Measurements from ENCODE around the gene SETD5.

The SETD5 gene

DNA sequence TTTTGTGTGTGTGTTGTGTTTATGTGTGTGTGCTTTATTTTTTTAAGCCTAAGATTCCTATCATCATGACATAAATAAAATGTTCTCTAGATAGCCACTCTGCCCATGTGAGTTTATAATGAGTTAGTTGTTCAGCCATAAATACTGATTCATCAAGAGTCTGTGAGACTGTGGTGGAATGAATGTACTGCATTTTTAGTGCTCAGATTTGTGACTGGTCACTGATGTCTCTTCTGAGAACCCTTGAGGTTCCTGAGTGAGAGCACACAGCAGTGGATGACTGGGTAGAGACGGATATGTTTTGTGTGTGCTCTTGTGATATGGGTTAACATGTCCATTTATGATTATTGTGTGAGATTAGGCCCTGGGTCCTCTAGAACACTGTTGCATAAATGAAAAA, 51.2 kb downstream of the SETD5 start:
- DNase-seq (ENCODE audit: extremely low read depth, low read depth) = no peak
- TF ChIP-seq, protein P1, sequence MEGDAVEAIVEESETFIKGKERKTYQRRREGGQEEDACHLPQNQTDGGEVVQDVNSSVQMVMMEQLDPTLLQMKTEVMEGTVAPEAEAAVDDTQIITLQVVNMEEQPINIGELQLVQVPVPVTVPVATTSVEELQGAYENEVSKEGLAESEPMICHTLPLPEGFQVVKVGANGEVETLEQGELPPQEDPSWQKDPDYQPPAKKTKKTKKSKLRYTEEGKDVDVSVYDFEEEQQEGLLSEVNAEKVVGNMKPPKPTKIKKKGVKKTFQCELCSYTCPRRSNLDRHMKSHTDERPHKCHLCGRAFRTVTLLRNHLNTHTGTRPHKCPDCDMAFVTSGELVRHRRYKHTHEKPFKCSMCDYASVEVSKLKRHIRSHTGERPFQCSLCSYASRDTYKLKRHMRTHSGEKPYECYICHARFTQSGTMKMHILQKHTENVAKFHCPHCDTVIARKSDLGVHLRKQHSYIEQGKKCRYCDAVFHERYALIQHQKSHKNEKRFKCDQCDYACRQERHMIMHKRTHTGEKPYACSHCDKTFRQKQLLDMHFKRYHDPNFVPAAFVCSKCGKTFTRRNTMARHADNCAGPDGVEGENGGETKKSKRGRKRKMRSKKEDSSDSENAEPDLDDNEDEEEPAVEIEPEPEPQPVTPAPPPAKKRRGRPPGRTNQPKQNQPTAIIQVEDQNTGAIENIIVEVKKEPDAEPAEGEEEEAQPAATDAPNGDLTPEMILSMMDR (IDR thresholded peaks at IDR 0.05; ENCODE audit: low read depth, low read length) = no peak

DNA sequence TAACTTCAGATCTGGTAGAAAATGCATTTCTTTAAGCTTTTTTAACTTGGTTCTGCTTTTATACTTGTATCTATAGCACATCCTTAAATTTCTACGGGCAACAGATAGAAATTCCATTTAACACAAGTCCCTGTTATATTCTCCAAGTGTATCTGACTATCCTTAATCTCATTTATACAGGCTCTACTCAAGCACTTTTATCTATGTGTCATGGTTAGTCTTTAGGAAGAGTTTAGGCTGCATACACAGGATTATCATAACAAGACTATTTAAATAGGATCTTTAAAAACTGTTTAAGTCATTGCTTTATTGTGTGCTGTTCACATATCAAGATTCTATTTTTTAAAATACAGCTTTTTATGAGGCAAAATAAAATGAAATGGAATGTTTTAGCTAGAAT, 52.7 kb downstream of the SETD5 start:
- no peak for DNase-seq (ENCODE audit: extremely low read depth, low read depth)

DNA sequence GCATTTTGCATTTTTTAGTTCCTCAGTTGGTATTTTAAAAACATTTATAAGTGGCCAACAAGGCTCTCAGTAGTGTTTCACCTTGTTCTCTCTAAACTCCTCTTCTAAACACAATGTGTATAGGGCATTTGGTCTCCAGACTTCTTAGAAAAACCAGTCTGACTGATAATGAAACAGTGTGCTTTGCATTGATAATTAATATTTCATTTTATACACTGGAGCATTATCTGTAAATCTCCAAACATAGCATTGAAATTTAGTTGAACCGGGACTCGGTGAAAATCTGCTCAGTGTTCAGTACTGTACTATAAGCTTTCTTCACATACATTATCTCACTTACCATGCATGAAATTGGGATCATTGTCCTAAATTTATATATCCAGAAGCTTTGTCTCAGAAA, 53.6 kb downstream of the SETD5 start:
- DNase-seq (ENCODE audit: extremely low read depth, low read depth) = no peak
- TF ChIP-seq, protein P1 (IDR thresholded peaks at IDR 0.05; ENCODE audit: low read depth, low read length) = no peak

More for the DNA sequence above, 52.7 kb downstream of the SETD5 start:
- TF ChIP-seq, protein P1 (IDR thresholded peaks at IDR 0.05; ENCODE audit: low read depth, low read length) = no peak

DNA sequence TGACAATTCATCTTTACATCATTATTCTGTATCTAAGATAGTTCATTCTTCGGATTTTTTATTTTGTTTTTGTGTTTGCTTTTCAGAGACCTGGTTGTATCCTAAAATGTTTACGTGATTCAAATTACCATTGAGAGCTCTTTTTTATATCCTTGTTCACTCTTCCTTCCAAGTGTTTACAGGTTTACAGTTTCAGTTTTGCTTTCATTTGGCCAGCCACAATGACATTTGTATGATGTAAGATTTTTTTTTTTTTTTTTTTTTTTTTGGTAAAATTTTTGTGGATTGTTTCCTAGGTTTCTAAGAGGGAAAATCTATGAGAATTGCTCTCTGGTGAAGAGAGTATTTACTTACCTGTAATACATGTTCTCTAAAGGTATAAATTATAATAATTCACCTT, 55.0 kb downstream of the SETD5 start:
- DNase-seq (ENCODE audit: extremely low read depth, low read depth) = peak; percentile 4
- TF ChIP-seq, protein P1 (IDR thresholded peaks at IDR 0.05; ENCODE audit: low read depth, low read length) = no peak

DNA sequence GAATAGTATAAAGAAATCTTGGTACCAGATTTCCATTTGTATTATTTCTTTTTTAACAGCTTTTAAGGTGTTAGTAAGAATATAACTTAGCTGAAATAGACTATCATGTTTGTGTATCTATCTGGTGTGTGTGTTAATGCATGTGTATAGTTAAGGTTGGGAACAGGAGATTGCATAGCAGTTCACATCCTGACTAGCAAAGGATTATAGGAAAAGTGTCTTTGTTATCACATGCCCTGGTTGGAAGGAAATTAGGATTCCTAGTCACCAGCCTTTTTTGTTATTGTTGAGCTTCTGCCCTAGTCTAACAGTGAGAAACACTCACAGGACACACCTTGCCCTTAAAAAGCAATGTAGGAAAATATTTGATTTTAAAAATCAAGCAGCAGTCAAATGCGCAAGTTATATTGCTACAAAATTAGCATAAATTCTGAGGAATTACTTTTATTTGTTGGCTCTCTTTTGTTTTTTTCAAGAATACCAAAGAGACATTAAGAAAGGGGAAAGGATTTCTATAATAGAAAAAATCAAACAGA, 58.2 kb downstream of the SETD5 start:
- no peak for DNase-seq (ENCODE audit: extremely low read depth, low read depth)
- TF ChIP-seq, protein P1 (IDR thresholded peaks at IDR 0.05; ENCODE audit: low read depth, low read length) = no peak

DNA sequence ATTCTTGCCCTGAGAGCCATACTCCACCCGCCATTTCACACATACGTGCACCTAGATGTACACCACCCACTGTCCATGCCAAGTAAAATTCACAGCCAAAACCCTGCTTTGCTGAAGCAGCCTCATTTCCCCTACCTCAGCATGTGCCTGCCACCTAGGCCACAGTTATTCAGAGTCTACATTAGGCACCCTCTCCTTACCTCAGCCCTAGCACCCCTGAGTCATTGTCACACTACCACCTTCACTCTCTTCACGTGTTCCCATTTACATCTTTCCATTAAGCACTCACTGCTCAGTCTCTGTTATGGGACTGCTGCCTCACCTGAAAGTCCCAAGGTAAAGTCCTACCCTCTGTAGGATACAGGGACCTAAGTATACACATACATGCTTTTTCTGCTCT, 70.0 kb downstream of the SETD5 start:
- TF ChIP-seq, protein P1 (IDR thresholded peaks at IDR 0.05; ENCODE audit: low read depth, low read length) = no peak
- DNase-seq (ENCODE audit: extremely low read depth, low read depth) = no peak

DNA sequence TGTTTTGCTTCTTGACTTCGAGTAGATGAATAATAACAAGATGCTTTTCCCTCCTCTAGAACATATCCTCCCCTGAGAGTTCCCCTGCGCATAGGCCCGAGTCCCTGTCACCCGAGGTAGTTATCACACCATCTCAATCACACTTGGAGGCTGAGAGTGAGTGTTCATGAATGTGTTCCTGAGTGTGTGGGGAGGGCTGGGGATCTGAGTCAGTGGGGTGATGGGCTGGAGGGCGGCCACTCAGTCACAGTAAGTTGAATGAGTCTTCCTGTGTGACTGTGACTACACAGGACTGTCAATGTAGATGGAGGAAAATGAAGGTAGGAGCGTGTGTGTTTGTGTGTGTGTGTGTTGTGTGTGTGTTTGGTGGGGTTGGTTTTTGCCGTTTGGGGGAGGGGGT, 71.0 kb downstream of the SETD5 start:
- DNase-seq (ENCODE audit: extremely low read depth, low read depth) = no peak
- TF ChIP-seq, protein P1 (IDR thresholded peaks at IDR 0.05; ENCODE audit: low read depth, low read length) = no peak
